ENCODE results near the gene TBC1D30.

TBC1D30 gene

DNA sequence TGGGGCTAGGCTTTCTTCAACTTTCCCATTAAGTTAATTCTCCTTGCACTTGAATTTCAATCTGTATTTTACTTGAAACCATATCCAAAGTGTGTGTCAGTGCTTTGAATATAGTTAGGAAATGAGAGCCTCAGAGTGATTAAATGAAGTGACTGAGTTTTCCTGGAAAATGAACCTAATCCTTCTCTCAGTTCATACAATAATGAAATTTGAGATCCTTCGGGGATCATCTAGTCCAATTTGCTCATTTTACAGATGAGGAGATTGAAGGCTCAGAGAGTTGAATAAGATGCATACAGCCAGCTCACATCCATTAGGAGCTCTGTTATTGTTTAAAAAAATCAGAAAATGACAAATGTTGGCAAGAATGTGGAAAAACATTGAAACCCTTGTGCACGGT is 18.3 kb upstream of the TBC1D30 start:
- TF ChIP-seq, protein P1, sequence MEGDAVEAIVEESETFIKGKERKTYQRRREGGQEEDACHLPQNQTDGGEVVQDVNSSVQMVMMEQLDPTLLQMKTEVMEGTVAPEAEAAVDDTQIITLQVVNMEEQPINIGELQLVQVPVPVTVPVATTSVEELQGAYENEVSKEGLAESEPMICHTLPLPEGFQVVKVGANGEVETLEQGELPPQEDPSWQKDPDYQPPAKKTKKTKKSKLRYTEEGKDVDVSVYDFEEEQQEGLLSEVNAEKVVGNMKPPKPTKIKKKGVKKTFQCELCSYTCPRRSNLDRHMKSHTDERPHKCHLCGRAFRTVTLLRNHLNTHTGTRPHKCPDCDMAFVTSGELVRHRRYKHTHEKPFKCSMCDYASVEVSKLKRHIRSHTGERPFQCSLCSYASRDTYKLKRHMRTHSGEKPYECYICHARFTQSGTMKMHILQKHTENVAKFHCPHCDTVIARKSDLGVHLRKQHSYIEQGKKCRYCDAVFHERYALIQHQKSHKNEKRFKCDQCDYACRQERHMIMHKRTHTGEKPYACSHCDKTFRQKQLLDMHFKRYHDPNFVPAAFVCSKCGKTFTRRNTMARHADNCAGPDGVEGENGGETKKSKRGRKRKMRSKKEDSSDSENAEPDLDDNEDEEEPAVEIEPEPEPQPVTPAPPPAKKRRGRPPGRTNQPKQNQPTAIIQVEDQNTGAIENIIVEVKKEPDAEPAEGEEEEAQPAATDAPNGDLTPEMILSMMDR (IDR thresholded peaks at IDR 0.05; ENCODE audit: control insufficient read depth, extremely low read depth, insufficient read depth) = no peak
- no peak overlapping the region for H3K4me3 ChIP-seq (ENCODE audit: low read depth, low read length)
- no peak for DNase-seq (ENCODE audit: low read depth)

- DNase-seq (ENCODE audit: low read depth) = no peak
- no peak overlapping the region for H3K4me3 ChIP-seq (ENCODE audit: low read depth, low read length)
- TF ChIP-seq, protein P1 (IDR thresholded peaks at IDR 0.05; ENCODE audit: control insufficient read depth, extremely low read depth, insufficient read depth) = no peak
These were observed 17.6 kb upstream of the TBC1D30 start for GRCh38 chr12:64806593-64807460.

- no peak for DNase-seq (ENCODE audit: low read depth)
- TF ChIP-seq, protein P1 (IDR thresholded peaks at IDR 0.05; ENCODE audit: control insufficient read depth, extremely low read depth, insufficient read depth) = no peak
- H3K4me3 ChIP-seq (ENCODE audit: low read depth, low read length) = no peak overlapping the region
These were observed 16.3 kb upstream of the TBC1D30 start for GRCh38 chr12:64808110-64808509.

- no peak for DNase-seq (ENCODE audit: low read depth)
- TF ChIP-seq, protein P1 (IDR thresholded peaks at IDR 0.05; ENCODE audit: control insufficient read depth, extremely low read depth, insufficient read depth) = no peak
- H3K4me3 ChIP-seq (ENCODE audit: low read depth, low read length) = no peak overlapping the region
These were observed 13.6 kb upstream of the TBC1D30 start for GRCh38 chr12:64810831-64811230.

DNA sequence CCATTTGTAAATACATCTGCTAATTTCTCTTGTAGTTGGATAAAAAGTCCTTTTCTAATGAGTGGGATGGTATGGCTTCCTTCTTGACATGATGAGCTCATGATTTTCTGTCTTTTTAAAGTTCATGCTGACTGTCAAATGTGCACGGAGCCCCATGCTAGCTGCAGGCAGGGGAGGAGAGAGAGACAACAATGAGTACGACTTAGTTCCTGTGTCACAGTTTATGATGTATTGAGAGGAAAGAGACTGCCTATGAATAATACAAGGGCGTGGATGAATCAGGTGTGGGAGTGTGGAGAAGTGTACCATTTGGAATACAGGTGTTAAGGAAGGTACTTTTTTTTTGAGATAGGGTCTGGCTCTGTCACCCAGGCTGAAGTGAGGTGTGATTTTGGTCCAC is 10.7 kb upstream of the TBC1D30 start:
- no peak for DNase-seq (ENCODE audit: low read depth)

DNA sequence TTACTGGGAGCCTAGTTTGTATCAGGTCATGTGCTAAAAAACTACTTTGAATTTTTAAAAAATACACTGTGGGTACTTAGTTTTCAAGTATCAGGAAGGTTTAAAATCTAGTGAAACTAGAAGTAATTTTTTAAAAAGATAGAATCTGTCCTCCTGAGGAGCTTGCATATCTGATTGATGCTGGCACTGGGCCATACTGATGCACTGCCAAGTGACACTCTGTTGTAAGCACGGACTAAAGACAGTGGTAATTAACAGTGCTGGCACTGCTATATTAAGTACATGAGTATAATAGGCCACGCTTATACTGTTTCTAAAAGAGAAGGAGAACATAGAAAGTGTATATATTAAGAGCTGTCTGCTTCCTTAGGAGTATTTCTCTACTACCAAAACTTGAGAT is 10.0 kb upstream of the TBC1D30 start:
- DNase-seq (ENCODE audit: low read depth) = no peak
- no peak overlapping the region for H3K4me3 ChIP-seq (ENCODE audit: low read depth, low read length)
- TF ChIP-seq, protein P1 (IDR thresholded peaks at IDR 0.05; ENCODE audit: control insufficient read depth, extremely low read depth, insufficient read depth) = no peak

More for the DNA sequence above, 10.7 kb upstream of the TBC1D30 start:
- TF ChIP-seq, protein P1 (IDR thresholded peaks at IDR 0.05; ENCODE audit: control insufficient read depth, extremely low read depth, insufficient read depth) = no peak
- H3K4me3 ChIP-seq (ENCODE audit: low read depth, low read length) = no peak overlapping the region

Data from LNCaP clone FGC (cell line).